Liver (tissue), 9 donors: ENCODE measurements around the gene SERTAD1. TPM values are rescaled to one million over a fixed set of nuclear protein-coding genes. Genes with fewer than 3 reads are reported as not detected.
"Not testable (repeated sequence)": the region's sequence is repeated elsewhere in the genome, so short reads cannot be mapped to it uniquely, and the experiment has no call there.

ENCODE experiments used
- DNase-seq: peaks from one replicate; pipeline ENCODE4 v3.0.0-alpha.2; 2017; ENCODE audit warnings: low spot score
- H3K27ac ChIP-seq, 2 donors: one replicate each; pipeline ENCODE4 v1.7.0; 2013; ENCODE audit warnings: inconsistent platforms in 2 of 2, low read length in 2 of 2, control low read depth in 1 of 2, low read depth in 1 of 2, mild to moderate bottlenecking in 1 of 2
- H3K27me3 ChIP-seq, 4 donors: one replicate each; pipeline versions ENCODE4 v1.6.1 to v1.7.0; 2013; ENCODE audit warnings: low read length in 3 of 4, inconsistent platforms in 1 of 4, mild to moderate bottlenecking in 1 of 4, moderate library complexity in 1 of 4; ENCODE audit not compliant: control insufficient read depth in 4 of 4, insufficient read depth in 4 of 4
- H3K36me3 ChIP-seq, 4 donors: one replicate each; pipeline versions ENCODE4 v1.6.1 to v1.7.0; 2013; ENCODE audit warnings: low read length in 3 of 4, mild to moderate bottlenecking in 3 of 4, low read depth in 1 of 4, moderate library complexity in 1 of 4; ENCODE audit not compliant: control insufficient read depth in 4 of 4, insufficient read depth in 3 of 4
- H3K4me1 ChIP-seq, 4 donors: one replicate each; pipeline versions ENCODE4 v1.6.1 to v1.7.0; 2013; ENCODE audit warnings: low read length in 3 of 4, mild to moderate bottlenecking in 3 of 4, moderate library complexity in 1 of 4; ENCODE audit not compliant: control insufficient read depth in 4 of 4, insufficient read depth in 4 of 4
- H3K4me3 ChIP-seq, 3 donors: one replicate each; pipeline versions ENCODE4 v1.6.1 to v1.7.0; 2013; ENCODE audit warnings: low read length in 3 of 3, control low read depth in 1 of 3, low read depth in 1 of 3, mild to moderate bottlenecking in 1 of 3
- H3K9ac ChIP-seq, 2 donors: one replicate each; pipeline ENCODE4 v1.7.0; 2013; ENCODE audit warnings: low read length in 2 of 2, mild to moderate bottlenecking in 2 of 2, moderate library complexity in 2 of 2, control low read depth in 1 of 2, low read depth in 1 of 2
- H3K9me3 ChIP-seq, 4 donors: one replicate each; pipeline versions ENCODE4 v1.6.1 to v1.7.0; 2013; ENCODE audit warnings: low read length in 3 of 4; ENCODE audit not compliant: control insufficient read depth in 4 of 4
- EGR1 ChIP-seq, 2 donors: IDR thresholded peaks; 2 replicates each; pipeline ENCODE4 v1.6.1; 2016 to 2018; ENCODE audit warnings: antibody characterized with exemption in 2 of 2, low read depth in 2 of 2
- FOXA1 ChIP-seq: IDR thresholded peaks from 2 replicates; pipeline ENCODE4 v1.6.1; 2016; ENCODE audit warnings: antibody characterized with exemption
- FOXA2 ChIP-seq: IDR thresholded peaks from 2 replicates; pipeline ENCODE4 v1.6.1; 2016; ENCODE audit warnings: antibody characterized with exemption
- GABPA ChIP-seq, 2 donors: IDR thresholded peaks in 1 of 2; conservative IDR thresholded peaks in 1 of 2; 2 replicates each; pipeline ENCODE4 v1.6.1; 2016; ENCODE audit warnings: antibody characterized with exemption in 2 of 2, mild to moderate bottlenecking in 1 of 2, moderate library complexity in 1 of 2
- HNF4A ChIP-seq, 2 donors: conservative IDR thresholded peaks; 2 replicates each; pipeline ENCODE4 v1.6.1; 2016; ENCODE audit warnings: antibody characterized with exemption in 2 of 2, mild to moderate bottlenecking in 2 of 2
- HNF4G ChIP-seq: IDR thresholded peaks from 2 replicates; pipeline ENCODE4 v1.6.1; 2016; ENCODE audit warnings: antibody characterized with exemption
- JUND ChIP-seq, 2 donors: IDR thresholded peaks; 2 replicates each; pipeline ENCODE4 v1.6.1; 2016; ENCODE audit warnings: antibody characterized with exemption in 2 of 2
- NR2F2 ChIP-seq: IDR thresholded peaks from 2 replicates; pipeline ENCODE4 v1.6.1; 2016; ENCODE audit warnings: antibody characterized with exemption
- RAD21 ChIP-seq, 2 donors: IDR thresholded peaks; 2 replicates each; pipeline ENCODE4 v1.6.1; 2016; ENCODE audit warnings: antibody characterized with exemption in 2 of 2, mild to moderate bottlenecking in 2 of 2
- RXRA ChIP-seq, 2 donors: IDR thresholded peaks; 2 replicates each; pipeline ENCODE4 v1.6.1; 2017 to 2018; ENCODE audit warnings: antibody characterized with exemption in 2 of 2, mild to moderate bottlenecking in 1 of 2
- SP1 ChIP-seq: IDR thresholded peaks from 2 replicates; pipeline ENCODE4 v1.6.1; 2018; ENCODE audit warnings: antibody characterized with exemption, mild to moderate bottlenecking
- TAF1 ChIP-seq: conservative IDR thresholded peaks from 2 replicates; pipeline ENCODE4 v1.6.1; 2016; ENCODE audit warnings: antibody characterized with exemption, mild to moderate bottlenecking
- YY1 ChIP-seq: IDR thresholded peaks from 2 replicates; pipeline ENCODE4 v1.6.1; 2016; ENCODE audit warnings: antibody characterized with exemption, mild to moderate bottlenecking
- WGBS: extraction: QIAGEN DNeasy Blood & Tissue Kit; methylation state at CpG from one replicate; pipeline ENCODE4 v1.1.7; 2013; 5-methylcytosine and 5-hydroxymethylcytosine counted together
- polyA plus RNA-seq, 2 donors: library from polyadenylated mRNA; stranded (reverse) in 1 of 2; unstranded in 1 of 2; fragments of 200-250 nt in 1 of 2; fragments of >200 nt in 1 of 2; fragmentation: Nextera tagmentation in 1 of 2; extraction: Ambion mirVana in 1 of 2; gene quantifications; one replicate each; pipeline versions ENCODE4 v1.2.1 to v1.2.3, GENCODE V29; 2013 to 2015
- total RNA-seq, 2 donors: library from RNA; depleted of rRNA; stranded (reverse); fragments of >200 nt; gene quantifications; one replicate each; pipeline ENCODE4 v1.2.3, GENCODE V29; 2014
- TF ChIP-seq, protein P1 (sequence below): IDR thresholded peaks from 2 replicates; pipeline ENCODE4 v1.6.1; 2016; ENCODE audit warnings: antibody characterized with exemption
- TF ChIP-seq, protein P2 (sequence below): IDR thresholded peaks from 2 replicates; pipeline ENCODE4 v1.6.1; 2016; ENCODE audit warnings: antibody characterized with exemption
- TF ChIP-seq, protein P3 (sequence below): IDR thresholded peaks from 2 replicates; pipeline ENCODE4 v1.6.1; 2016; ENCODE audit warnings: antibody characterized with exemption, mild to moderate bottlenecking
- TF ChIP-seq, protein P4 (sequence below): IDR thresholded peaks from 2 replicates; pipeline ENCODE4 v1.6.1; 2016; ENCODE audit warnings: antibody characterized with exemption
- TF ChIP-seq, protein P5 (sequence below): fragments of 150-350 bp; IDR thresholded peaks from 2 replicates; pipeline ENCODE4 v1.5.1; 2017; ENCODE audit warnings: improper control_type of control experiment, low read depth, low read length; ENCODE audit not compliant: missing input control
- donor health status: healthy.
- donor health status: healthy.
- donor health status: healthy.
- donor health status: healthy.
- donor health status: healthy.

The SERTAD1 gene
- total and polyA plus RNA-seq, 4 donors, result 3.6 to 6.8 (median 4.9) TPM

DNA sequence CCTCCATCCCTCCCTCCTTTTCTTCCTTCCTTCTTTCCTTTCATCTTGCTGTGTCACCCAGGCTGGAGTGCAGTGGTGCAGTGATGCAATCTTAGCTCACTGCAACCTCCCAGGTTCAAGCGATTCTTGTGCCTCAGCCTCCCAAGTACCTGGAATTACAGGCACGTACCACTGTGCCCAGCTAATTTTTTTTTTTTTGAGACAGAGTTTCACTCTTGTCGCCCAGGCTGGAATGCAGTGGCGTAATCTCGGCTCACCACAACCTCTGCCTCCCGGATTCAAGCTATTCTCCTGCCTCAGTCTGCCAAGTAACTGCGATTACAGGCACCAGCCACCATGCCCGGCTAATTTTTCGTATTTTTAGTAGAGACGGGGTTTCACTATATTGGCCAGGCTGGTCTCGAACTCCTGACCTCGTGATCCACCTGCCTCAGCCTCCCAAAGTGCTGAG lies 37.8 kb upstream of the SERTAD1 start:
- peaks cover 5 to 51% (median 36%) of the 10 kb centered on the region in 4 donors for H3K4me1 ChIP-seq
- not testable (repeated sequence) for H3K27me3 ChIP-seq, H3K9me3 ChIP-seq, DNase-seq, H3K36me3 ChIP-seq, H3K9ac ChIP-seq
- peak overlapping the region in 1 of 2 donors; percentile 92 for H3K27ac ChIP-seq
- peak overlapping the region in 1 of 3 donors; percentile 9 for H3K4me3 ChIP-seq
- WGBS, result 41% methylated on average over 12 of the region's 12 CpGs

DNA sequence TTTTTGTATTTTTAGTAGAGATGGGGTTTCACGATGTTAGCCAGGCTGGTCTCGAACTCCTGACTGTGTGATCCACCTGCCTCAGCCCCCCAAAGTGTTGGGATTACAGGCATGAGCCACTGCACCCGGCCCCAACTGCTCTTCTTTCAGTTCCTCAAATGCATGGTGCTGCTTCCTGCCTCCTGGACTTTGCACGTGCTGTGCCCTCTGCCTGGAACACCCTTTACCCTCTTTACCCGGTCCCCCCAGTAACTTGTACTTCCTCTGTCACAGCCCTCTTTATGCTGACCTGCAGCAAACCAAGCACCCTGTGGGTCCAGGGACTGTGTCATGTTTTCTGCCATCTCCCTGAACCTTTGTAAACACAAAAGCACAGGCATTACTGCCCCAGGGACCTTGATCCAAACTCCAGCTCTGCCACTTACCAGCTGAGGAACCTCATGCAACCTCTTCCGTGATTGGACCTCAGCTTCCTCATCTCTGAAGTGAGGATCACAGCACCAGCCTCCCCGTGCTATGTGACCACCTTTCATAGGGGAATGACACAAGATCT lies 36.0 kb upstream of the SERTAD1 start:
- H3K27me3 ChIP-seq, result no peaks in the 10 kb centered on the region
- H3K27ac ChIP-seq, result peak overlapping the region; percentile 10 to 68
- peaks cover 5 to 46% (median 34%) of the 10 kb centered on the region in 4 donors for H3K4me1 ChIP-seq
- H3K4me3 ChIP-seq, result no peak overlapping the region
- H3K9me3 ChIP-seq, result no peaks in the 10 kb centered on the region
- no peak for TF ChIP-seq JUND (IDR thresholded peaks at IDR 0.05)
- TF ChIP-seq, protein P1, sequence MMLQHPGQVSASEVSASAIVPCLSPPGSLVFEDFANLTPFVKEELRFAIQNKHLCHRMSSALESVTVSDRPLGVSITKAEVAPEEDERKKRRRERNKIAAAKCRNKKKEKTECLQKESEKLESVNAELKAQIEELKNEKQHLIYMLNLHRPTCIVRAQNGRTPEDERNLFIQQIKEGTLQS, result no peak
- no peak for TF ChIP-seq TAF1
- no peak for TF ChIP-seq RAD21 (IDR thresholded peaks at IDR 0.05)
- peak; percentile 61 for TF ChIP-seq HNF4G
- TF ChIP-seq, protein P2, sequence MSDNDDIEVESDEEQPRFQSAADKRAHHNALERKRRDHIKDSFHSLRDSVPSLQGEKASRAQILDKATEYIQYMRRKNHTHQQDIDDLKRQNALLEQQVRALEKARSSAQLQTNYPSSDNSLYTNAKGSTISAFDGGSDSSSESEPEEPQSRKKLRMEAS, result peak; percentile 45
- no peak for TF ChIP-seq NR2F2
- TF ChIP-seq, protein P3, sequence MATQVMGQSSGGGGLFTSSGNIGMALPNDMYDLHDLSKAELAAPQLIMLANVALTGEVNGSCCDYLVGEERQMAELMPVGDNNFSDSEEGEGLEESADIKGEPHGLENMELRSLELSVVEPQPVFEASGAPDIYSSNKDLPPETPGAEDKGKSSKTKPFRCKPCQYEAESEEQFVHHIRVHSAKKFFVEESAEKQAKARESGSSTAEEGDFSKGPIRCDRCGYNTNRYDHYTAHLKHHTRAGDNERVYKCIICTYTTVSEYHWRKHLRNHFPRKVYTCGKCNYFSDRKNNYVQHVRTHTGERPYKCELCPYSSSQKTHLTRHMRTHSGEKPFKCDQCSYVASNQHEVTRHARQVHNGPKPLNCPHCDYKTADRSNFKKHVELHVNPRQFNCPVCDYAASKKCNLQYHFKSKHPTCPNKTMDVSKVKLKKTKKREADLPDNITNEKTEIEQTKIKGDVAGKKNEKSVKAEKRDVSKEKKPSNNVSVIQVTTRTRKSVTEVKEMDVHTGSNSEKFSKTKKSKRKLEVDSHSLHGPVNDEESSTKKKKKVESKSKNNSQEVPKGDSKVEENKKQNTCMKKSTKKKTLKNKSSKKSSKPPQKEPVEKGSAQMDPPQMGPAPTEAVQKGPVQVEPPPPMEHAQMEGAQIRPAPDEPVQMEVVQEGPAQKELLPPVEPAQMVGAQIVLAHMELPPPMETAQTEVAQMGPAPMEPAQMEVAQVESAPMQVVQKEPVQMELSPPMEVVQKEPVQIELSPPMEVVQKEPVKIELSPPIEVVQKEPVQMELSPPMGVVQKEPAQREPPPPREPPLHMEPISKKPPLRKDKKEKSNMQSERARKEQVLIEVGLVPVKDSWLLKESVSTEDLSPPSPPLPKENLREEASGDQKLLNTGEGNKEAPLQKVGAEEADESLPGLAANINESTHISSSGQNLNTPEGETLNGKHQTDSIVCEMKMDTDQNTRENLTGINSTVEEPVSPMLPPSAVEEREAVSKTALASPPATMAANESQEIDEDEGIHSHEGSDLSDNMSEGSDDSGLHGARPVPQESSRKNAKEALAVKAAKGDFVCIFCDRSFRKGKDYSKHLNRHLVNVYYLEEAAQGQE, result no peak
- TF ChIP-seq GABPA (IDR thresholded peaks at IDR 0.05 in 1 of 2, conservative IDR thresholded peaks at IDR 0.05 in 1 of 2), result peak in 1 of 2 donors; percentile 33
- peak; percentile 70 to 74 for TF ChIP-seq RXRA (IDR thresholded peaks at IDR 0.05)
- TF ChIP-seq YY1, result peak; percentile 28
- TF ChIP-seq, protein P4, sequence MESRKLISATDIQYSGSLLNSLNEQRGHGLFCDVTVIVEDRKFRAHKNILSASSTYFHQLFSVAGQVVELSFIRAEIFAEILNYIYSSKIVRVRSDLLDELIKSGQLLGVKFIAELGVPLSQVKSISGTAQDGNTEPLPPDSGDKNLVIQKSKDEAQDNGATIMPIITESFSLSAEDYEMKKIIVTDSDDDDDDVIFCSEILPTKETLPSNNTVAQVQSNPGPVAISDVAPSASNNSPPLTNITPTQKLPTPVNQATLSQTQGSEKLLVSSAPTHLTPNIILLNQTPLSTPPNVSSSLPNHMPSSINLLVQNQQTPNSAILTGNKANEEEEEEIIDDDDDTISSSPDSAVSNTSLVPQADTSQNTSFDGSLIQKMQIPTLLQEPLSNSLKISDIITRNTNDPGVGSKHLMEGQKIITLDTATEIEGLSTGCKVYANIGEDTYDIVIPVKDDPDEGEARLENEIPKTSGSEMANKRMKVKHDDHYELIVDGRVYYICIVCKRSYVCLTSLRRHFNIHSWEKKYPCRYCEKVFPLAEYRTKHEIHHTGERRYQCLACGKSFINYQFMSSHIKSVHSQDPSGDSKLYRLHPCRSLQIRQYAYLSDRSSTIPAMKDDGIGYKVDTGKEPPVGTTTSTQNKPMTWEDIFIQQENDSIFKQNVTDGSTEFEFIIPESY, result no peak
- TF ChIP-seq EGR1 (IDR thresholded peaks at IDR 0.05; ENCODE audit: low read depth in 2 of 2), result no peak
- no peak for TF ChIP-seq FOXA2
- peak; percentile 91 to 92 for TF ChIP-seq HNF4A (conservative IDR thresholded peaks at IDR 0.05)
- no peak for TF ChIP-seq FOXA1
- TF ChIP-seq, protein P5, sequence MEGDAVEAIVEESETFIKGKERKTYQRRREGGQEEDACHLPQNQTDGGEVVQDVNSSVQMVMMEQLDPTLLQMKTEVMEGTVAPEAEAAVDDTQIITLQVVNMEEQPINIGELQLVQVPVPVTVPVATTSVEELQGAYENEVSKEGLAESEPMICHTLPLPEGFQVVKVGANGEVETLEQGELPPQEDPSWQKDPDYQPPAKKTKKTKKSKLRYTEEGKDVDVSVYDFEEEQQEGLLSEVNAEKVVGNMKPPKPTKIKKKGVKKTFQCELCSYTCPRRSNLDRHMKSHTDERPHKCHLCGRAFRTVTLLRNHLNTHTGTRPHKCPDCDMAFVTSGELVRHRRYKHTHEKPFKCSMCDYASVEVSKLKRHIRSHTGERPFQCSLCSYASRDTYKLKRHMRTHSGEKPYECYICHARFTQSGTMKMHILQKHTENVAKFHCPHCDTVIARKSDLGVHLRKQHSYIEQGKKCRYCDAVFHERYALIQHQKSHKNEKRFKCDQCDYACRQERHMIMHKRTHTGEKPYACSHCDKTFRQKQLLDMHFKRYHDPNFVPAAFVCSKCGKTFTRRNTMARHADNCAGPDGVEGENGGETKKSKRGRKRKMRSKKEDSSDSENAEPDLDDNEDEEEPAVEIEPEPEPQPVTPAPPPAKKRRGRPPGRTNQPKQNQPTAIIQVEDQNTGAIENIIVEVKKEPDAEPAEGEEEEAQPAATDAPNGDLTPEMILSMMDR, result no peak
- TF ChIP-seq SP1, result peak; percentile 78
- no peak for DNase-seq
- H3K36me3 ChIP-seq, result peaks cover 0 to 5% (median 2%) of the 10 kb centered on the region in 4 donors
- 42% methylated on average over 7 of the region's 7 CpGs for WGBS
- H3K9ac ChIP-seq, result no peak overlapping the region
